EH (cell line): Measurements from ENCODE around the gene RGSL1.

Experiments used
- DNase-seq: peaks from one replicate; pipeline ENCODE4 v3.0.0-alpha.2; 2015; ENCODE audit warnings: low read depth

Gene RGSL1

DNA sequence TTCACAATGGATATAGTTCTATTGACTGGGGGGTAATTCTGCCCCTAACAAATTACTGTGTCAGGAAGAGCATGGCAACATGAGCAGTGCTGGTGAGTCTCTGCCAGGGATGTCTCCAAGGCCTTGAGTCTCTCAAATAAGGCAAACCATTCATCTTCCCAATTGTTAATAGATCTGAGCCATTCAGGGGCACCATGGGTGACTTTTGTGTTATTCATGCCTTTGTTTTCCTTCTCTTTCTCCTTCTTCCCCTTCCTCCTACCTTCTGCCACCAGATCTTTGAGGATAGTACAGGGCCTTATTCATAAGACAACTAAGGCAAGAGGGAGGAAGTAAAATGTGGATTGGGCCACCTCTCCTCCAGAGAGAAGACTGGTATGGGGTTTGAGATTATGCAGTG, at the start of gene RGSL1:
TSS of gene RGSL1 (plus strand) at position 60 of the 400 bp plus-strand sequence. CDS start at position 80, 20 bp downstream.
- no peak for DNase-seq

DNA sequence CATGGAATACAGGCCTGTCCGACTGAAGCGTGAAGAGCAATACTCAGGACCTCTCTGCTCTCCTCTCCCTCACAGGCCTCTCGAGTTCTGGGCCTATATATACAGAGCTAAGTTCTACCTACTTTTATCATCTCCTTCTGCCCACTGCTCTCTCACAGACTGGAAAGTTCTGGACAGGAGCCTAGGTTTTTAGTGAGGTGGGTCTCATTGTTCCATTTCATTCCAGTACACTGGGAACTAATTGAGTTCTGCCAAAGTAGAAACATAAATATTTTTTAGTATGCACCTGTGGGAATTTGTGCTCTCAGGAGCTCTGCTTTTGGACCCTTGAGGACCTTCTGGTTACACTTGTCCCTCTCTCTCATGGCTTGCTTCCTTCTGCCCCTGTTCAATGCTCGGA, 49.4 kb upstream of the RGSL1 start, which contains the start of gene TEDDM1:
TSS of gene TEDDM1 (minus strand) at position 101 of the 400 bp plus-strand sequence. CDS start 182 bp downstream, outside the sequence.
- DNase-seq: no peak

DNA sequence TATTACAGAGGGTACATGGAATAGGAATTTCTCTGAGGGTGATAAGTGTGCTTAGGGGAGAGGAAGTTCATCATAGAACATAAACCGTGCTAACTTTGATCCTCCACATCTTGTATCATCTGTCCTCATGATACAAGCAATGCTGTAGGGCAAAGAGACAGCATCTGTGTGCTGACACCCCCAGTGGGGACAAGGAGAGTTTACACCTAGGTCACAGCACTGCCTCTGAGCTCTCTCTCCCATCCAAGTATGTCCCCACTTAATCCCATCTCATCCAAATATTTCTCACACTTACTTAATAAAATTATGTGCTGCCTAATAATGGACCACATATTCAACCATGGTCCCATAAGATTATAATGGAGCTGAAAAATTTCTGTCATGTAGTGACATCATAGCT, 45.2 kb upstream of the RGSL1 start:
- no peak for DNase-seq

DNA sequence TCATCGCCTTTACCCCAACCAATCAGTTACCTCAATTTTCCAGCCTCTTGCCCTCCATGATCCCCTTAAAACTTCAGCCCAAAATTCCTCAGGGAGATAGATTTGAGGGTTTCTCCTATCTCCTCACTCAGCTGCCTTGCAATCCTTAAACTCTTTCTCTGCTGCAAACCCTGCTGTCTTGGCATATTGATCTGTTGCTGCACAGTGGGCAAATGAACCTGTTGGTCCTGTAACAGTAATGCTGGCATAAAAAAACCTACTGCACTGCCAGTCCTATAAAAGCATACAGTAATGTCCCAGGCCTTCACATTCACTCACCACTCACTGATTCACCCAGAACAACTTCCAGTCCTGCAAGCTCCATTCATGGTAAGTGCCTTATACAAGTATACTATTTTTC, 44.4 kb upstream of the RGSL1 start:
- no peak for DNase-seq

DNA sequence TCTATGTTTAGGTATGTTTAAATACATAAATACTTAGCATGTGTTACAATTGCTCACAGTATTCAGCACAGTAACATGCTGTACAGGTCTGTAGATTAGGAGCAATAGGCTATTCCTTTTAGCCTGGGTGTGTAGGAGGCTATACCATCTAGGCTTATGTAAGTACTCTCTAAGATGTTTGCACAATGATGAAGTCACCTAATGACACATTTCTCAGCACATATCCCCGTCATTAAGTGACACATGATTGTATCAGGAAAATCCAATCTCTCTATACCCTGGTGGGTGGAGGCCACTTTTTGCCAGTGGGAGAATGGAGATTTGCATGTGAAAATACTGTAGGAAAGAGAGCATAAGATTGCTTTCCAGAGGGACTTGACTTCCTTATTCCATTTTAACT, 43.9 kb upstream of the RGSL1 start:
- DNase-seq: no peak

DNA sequence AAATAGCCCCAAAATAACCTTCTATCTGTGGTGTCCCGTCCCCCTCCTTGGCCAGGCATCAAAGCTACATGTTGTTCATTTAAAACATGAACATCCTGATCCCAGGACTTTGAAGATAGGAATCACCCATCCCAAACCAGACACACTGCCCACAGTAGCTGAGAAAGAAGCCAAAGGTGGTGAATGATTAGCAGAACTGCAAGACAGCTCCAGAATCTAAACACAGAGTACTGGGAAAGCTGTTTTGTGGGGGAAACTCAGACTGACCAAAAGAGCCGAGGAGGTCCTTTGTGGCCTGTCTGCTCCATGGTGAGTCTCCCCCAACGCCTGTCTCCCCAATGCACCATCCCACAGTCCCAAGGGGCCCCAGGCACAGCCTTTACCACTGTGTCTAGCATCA, 42.2 kb upstream of the RGSL1 start:
- DNase-seq: no peak

DNA sequence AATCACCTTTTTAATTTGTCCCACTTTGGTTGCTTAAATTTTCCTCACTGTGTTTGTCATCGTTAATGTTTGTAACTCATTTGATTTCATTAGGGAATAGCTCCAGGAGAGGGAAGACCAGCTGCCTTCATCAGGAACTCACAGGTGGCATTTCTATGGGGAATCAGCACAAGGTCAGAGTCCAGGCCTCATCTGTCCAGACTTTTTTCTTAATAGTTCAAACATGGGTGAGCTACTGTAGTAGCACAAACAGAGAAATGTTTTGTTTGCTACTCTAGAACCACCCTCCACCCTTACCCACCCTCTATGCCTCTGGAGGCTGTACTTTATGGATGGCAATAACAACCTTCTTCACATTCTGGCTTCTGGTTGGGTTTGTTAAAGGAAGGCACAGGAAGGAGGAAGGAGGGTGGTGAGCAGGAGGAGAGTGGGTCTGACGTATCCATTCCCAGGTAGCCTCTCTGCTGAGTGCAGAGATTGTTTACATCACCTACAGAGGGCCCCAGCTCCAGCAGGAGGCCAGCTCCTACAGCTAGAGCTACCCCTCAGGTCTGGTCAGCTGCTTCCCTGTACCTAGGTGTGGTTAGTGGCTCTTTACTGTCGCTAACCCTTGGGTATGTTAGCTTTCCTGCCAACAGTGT, 41.4 kb upstream of the RGSL1 start:
- DNase-seq: no peak

DNA sequence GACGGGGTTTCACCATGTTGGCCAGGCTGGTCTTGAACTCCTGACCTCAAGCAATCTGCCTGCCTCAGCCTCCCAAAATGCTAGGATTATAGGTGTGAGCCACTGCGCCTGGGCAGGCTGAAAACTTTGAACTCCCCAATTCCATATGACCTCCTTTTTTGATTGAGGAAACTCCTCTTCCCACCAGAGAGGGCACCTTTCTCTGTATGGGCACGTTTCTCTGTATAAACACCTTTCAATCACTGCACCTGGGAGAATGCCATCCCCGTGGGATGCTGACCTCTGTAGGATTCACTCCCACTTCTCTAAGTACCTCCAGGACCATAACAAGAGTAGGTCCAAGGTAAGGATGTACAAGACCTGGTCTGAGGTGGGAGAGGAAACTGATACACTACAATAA, 39.8 kb upstream of the RGSL1 start:
- no peak for DNase-seq

DNA sequence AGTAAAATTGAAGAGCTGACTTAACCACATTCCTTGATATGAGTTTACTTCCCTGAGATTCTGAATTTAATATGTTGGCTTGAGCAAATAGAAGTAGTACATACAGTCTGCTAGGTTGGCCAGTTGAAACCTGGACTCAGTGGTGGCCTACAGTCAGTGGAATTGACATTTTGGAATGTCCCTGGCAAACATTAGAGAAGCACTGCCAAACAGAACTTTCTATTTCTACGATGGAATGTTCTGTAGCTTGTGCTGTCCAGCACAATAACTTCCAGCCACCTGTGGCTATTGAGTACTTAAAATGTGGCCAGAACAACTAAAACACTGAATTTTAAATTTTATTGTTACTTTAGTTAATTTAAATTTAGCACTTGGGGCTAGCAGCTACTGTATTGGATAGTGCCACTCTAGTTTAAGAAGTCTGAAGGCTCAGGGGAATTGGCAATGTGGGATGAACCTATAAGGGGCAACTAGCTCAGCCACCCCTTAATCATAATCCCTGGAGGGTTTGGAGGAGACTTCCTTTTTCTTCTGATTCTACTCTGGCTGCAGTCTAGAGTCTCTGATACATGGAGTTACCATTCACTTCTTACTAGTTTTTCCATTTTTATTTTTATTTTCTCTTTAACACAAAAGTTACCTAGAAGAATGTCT, 39.2 kb upstream of the RGSL1 start:
- no peak for DNase-seq

DNA sequence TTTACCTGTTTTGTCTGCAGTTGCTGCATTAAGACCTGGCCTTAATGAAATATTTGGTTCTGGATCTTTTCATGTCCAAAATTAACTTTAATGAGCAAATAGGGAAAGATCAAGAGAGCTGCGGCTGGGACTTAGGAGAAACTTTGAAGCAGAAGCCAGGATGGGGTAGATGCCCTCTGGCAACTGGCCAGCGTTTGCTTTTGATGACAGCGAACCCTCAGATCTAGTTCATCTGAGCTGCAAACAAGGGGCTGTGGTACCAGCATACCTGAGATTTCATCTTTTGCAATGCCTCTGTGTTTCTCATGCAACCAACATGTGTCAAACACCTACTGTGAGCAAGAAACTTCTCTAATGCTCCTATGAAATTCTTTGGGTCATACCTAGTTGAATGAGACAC, 36.5 kb upstream of the RGSL1 start:
- DNase-seq: no peak

DNA sequence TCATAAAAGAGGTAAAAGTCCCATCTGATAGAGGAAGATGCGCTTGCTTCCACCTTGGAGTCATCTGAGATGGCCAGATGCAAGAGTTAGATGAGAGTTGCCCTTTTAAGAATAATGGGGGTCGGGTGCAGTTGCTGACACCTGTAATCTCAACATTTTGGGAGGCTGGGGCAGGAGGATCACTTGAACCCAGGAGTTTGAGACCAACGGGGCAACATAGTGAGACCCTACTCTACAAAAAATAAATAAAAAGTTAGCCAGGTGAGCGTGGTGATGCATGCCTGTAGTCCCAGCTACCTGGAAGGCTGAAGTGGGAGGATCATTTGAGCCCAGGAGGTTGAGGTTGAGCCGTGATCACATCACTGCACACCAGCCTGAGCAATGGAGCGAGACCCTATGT, 36.0 kb upstream of the RGSL1 start:
- no peak for DNase-seq

DNA sequence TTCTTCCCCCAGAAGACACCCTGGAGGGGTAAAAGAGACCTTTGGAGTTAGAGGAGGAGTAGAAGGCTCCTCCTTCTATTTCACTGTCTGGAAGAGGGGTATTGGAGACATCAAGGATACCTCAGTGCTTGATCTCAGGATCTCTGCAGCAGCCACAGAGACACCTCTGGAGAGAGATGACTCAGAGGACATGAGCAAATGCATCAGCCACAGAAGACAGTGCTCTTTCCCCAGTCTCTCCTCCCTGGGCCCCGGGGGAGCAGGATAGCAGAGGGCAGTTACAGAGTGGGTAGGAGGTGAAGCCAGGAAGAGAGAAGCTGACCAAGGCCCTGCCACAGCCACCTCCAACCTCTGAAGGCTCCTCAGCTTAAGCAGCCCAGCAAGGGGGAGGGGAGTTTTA, 34.2 kb upstream of the RGSL1 start:
- DNase-seq: no peak

DNA sequence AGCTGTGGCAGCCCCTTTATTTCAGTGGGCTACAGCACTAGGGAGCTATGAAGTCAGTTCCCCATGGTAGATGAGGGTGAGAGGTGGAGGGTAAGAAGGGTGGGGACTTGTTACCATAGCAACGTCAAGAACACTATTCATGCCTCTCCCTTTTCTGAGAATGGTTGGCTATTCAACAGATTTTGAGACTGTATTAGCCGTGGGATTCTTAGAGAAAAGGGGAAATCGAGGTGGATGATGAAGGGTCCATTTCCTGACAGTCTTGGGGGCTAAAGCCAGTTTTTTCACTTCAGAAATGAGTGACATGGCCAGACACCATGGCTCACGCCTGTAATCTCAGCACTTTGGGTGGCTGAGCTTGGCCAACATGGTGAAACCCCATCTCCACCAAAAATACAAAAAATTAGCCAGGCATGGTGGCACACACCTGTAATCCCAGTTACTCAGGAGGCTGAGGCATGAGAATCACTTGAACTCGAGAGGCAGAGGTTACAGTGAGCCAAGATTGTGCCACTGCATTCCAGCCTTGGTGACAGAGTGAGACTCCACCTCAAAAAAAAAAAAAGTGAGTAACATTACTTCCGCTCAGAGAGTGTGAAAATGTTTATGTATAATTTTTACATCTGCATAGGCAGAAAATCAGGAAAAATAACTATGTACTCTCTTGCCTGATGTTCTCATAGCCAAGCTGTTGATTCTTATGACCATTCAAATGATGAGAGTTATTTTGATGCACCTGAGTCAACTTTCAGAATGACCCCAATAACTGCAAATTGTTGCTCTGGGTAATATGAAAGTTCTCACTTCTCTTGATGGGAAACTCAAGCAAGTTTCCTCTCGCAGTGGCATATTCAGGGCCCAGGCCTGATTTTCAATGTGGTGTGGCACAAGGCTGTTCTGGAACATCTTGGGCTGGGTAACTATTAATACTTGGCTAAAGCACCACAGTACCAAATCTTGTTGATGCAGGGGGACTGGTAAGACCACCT, 23.2 kb upstream of the RGSL1 start:
- no peak for DNase-seq

DNA sequence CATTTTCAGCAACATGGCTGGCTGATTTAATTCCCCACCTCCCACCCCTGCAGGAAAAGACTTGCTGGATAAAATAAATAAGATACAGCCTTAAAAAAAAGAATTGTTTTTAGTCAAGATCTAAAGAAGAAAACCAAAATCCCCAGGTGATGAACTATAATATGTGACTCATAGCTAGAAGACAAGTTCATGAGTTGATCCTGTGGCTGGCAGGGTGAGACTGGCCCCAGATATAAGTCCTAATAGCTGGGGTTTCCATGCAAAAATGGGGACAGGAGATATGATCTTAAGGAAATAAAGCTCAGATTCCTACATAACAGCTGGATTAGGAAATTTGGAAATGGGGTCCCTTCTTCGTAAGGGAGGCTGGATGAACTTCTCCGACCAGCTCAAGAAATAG, 21.9 kb upstream of the RGSL1 start:
- DNase-seq: no peak

DNA sequence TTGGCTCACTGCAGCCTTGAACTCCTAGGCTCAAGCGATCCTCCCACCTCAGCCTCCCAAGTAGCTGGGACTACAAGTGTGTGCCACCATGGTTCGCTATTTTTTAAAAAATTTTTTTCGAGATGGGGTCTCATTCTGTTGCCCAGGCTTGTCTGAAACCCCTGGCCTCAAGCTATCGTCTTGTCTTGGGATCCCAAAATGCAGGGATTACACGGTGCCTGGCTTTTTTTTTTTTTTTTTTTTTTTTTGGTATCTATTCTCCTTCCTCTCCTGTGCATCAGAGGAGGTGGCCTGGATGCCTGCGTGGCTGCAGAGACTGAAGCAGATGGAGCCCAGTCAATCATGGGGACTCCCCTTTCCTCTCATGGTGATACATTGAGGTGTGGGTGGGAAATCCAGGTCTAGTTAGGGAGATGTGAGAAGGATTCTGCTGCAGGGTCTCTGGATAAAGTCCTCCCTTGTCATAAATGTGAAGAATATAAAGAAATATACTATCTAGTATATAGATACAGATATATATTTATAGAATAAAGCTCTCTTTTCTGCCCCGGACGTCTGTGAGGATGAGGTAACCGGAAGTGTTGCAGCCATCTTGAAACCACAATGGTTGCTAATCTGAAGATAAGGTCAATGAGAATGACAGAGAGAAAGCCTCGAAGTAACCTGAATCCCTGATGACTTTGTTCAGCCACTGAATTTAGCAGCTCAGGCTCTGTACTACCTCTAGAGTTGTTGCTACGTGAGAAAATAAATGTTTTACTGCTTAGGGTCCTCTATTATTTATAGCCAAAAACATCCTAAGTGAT, 19.5 kb upstream of the RGSL1 start:
- peak; percentile 8 for DNase-seq

DNA sequence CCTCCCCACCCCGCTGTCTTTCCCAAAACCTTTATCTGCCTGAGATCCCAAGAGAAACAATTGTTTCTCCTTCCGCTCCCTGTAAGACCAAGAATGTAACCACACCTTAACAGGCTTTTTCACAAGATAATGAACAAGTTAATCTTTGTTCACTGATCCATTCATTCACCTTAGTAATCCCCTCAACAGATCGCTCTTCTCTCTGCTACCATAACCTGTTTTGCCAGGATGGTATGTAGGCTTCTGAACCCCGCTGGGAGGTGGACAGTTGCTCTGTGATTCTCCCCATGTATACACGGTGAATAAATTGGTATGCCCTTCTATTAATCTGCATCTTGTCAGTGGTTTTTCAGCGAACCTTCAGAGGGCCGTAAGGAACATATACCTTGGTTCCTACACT, 18.7 kb upstream of the RGSL1 start:
- no peak for DNase-seq

DNA sequence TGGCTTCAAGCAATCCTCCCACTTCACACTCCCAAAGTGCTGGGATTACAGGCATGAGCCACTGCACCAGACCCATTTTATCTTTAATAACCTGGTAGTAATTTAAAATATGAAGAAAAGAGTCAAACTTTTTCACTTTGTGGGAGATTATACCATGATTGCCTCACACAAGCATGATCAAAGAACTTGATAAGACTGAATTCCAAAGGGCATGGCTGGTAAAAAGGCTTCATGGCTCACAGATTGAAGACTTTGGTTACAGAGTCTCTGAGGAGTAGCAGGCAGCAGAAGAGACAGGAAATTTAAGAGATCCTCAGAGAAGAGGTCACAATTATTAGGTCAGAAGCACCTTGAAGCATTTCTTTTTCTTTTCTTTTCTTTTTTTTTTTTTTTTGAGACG, 16.4 kb upstream of the RGSL1 start:
- no peak for DNase-seq

DNA sequence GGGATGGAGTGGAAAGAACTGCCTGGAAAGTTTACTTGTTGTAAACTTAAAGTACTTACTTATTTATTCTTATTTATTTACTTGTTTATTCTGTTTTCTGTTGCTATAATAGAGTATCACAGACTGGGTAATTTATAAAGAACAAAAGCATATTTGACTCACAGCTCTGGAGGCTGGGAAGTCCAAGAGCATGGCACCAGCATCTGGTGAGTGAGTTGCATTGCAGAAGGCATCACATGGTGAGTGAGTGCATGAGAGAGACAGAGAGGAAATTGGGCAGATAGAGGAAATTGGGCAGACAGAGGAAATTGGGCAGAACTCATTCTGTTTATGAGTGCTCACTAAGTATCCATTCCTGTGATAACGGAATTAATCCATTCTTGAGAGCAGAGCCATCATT, 11.6 kb upstream of the RGSL1 start:
- DNase-seq: no peak

DNA sequence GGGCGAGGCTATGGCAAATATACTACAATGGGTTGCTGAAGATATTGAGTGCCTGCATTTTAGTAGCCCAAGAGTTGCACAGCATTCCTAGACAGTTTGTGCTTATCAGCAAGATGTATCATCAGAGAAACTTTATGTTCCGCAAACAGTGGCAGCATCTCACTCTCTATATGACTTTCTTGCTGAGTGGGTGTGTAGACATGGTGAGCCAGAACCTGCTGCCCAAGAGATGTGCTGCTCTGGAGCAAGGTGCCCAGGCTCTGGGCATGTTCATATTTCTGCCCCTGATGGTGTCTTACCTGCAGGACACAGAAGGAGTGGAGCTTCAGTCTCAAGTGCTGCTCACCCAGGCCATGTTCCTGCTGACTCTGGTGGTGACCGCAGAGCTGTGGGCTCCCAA, 8.2 kb upstream of the RGSL1 start:
- no peak for DNase-seq

DNA sequence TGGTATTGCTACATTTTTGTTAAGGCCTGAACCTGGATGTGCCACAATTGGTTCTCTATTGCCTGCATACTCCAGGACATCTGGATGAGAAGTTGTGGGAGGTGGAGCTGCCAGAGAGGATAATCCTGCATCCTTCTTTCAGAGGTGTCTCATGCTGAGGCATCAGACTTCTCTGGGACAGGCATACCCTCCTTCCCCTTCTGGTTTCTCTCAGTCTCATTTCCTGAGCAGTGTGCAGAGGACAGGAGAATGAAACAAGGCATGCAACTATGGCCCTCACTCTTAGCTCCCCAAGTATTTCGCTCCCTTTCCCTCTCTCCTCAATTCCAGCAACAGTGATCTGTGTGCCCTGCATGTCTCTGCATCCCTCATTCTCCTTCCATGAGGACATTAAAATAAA, 7.6 kb upstream of the RGSL1 start:
- DNase-seq: no peak

DNA sequence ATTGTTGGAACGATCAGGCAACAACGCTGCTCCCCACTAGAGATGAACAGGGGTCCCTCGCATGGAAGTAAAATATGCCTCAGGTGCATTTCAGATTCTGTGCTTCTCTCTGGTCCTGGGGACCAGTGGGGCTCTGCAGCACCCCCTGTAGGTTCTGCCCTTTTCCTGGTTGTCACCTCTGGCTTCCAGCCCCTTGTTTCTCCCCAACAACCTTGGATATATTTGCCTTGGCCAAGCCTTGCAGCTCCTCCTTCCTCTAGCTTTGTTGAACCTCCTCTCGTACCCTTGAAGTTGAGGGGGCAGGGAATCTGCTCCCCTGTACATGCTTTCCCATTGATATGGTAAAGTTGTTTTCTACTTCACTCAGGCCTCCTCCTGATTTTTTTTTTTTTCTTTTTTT, 5.4 kb upstream of the RGSL1 start:
- no peak for DNase-seq
